TTC549 (cell line): Measurements from ENCODE around the gene CDX1.
"Not testable (repeated sequence)": the region's sequence is repeated elsewhere in the genome, so short reads cannot be mapped to it uniquely, and the experiment has no call there.

Experiments used
- FAIRE-seq: peaks from 2 replicates; lab custom pipeline; 2012; peaks lifted over from hg19 to GRCh38; lab: Jason Lieb, UNC

Gene CDX1

GRCh38 chr5:150209099-150209635 is 42.6 kb downstream of the CDX1 start:
- FAIRE-seq, result no peak

DNA sequence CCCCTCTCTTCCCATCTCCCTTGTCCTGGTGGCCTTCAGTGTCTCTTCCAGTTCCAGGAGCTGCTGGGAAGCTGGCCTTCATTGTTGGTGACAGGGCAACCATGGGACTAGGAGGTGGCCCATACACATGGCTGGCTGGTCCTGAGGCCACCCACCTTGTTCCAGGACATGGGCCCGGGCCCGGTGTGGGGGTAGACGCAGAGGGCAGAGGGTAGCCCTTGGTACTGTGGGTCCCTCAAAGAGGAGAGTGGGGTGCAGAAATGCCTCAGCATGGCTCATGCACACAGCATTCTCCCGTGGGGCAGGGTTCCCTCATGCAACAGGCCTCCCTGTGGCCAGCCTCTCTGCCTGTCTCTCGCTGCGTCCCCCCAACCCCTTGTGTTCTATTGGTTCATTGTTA is 44.1 kb downstream of the CDX1 start:
- no peak for FAIRE-seq

GRCh38 chr5:150211156-150212030 is 44.8 kb downstream of the CDX1 start:
- no peak for FAIRE-seq

- FAIRE-seq, result no peak
Observed at GRCh38 chr5:150213530-150213929, 47.0 kb downstream of the CDX1 start.

- no peak for FAIRE-seq
Observed at GRCh38 chr5:150214289-150214688, 47.7 kb downstream of the CDX1 start.

- FAIRE-seq, result no peak
Observed at GRCh38 chr5:150215979-150216944, 49.7 kb downstream of the CDX1 start.

DNA sequence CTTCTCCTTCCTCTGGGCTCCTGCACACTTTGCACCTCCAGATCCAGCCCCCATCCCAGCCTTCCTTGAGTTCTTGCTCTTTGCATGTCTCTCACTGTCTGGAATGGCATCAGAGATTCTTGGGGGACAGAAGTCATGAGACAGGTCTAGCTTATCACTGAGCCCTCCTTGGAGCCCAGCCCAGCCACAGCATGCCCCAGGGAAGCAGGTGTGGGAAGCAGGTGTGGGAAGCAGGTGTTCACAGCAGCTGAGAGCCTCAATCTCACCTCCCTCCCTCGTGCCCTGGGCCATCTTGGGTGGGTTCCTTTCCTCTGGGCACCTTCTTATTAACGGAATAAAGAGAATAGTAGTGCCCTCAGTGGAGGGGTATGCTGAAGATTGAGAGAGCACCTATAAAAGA is 50.5 kb downstream of the CDX1 start:
- no peak for FAIRE-seq

DNA sequence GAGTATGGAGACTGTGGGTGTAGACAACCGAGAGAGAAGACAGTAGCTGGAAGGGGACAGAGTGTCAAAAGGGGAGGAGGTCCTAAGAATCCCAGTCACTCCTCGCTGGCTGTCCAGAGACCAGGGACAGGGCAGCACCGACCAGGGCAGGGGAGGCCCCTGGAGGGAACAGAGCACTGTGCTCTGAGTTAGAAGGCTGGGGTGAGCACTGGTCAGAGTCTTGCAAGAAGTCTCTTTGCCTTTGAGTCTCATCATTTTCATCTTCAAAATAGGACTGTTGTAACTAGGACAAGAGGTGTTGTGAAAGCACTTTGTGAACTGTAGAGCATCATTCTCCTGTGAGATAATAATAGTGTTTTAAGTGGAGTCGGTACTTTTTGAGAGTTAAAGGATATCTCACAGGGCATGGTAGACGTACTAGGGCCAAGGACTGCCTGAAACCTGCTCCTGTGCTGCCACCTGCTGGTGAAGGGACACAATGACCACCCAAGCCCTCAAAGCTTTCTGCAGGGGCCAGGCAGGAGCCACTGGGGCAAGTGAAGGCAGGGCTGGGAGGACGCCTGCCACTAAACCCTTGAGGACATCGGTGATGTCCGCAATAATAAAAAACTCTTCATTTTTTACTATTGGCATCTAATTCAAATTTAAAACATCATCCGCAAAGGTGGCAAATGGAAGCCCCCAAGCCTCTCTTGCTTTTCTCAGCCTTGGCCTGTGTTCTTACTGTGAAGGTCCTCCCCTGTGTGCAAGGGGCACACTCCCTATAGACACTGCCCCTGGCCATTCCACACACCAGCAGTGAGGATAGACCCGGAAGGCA is 51.5 kb downstream of the CDX1 start:
- peak; percentile 56 for FAIRE-seq

DNA sequence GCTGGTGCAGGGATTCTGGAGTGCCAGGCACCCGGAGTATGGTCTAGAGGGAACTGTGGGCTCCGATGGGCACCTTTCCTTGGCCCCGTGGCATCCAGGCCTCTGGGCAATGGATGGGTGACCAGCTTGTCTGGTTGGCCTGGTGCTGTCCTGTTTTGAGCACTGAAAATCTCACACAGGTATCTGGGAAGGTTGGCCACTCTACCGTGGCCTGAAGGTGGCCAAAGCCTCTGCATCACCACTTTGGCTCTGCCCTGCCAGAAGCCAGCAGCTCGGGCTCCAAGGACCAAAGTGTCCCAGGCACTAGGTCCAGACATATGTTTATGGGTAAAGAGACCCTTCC is 52.1 kb downstream of the CDX1 start:
- no peak for FAIRE-seq

GRCh38 chr5:150219142-150219541 is 52.6 kb downstream of the CDX1 start:
- FAIRE-seq, result no peak

DNA sequence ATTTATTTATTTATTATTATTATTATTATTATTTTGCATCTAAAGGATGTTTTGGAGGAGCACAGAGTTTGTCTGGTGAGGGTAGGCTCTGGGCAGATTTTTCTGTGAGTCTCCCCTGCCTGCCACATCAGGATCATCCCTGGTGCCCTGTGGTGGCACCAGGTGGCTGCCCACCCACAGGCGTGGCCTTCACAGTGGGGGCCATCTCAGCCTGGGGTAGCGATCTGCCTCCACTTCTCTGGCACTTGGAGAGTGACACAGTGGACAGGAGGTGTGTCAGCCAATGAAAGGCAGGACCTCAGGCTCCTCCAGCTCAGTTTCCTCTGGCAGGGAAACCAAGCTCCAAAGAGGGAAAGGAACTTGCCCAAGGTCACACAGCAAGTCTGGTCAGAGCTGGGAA is 53.3 kb downstream of the CDX1 start:
- FAIRE-seq, result no peak

DNA sequence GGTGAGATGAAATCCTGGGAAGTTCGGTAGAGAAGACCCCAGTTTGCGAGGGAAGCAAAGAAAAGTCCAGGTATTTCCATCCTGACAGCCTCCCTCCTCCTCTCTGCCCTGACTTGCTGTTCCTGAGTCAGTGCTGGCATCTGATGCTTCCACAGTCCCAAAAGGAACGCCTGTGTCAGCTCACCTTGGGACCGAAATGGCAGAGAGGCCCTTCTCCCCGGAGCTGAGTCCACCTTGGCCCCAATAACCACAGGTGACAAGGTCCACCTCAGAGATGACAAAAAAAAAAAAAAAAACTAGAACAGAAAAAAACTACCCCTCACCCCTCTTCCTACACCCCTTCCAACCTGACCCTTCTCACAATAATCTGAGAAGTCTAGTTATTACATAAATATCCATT is 54.9 kb downstream of the CDX1 start:
- FAIRE-seq, result no peak

DNA sequence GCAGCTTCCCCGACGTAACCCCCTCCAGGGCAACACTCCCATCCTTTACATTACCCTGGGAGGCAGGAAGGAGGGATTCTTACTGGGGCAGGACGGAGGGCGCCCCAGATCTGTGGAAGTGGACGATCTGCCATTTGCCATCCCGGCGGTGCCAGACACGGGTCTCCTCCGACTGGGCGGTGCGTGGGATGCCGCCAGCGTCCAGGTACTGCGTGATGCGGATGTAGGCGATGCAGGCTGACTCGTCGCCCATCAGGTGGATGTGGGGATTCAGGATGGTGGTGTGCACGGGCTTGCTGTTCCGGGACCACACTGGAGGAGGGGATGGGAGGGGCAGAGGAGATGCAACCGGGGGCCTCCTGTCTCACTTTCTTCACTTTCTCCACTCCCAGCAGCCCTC is 56.3 kb downstream of the CDX1 start:
- FAIRE-seq, result no peak

DNA sequence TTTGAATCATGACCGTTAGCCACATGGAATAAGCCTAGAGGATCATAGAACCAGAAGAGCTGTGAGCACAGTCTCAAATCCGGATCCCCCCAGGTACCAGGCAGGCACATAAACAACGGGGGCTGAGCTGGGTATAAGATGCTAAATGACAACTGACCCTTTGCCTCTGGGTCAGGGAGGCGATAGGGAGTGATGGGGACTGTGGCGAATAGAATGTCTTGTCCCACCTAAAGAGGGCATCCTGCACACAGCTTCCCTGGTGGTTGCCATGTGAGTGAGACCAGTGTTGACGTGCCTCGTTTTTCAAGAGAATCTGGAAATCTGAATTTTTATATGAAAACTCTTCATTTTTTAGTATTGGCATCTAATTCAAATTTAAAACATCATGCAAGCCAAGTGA is 56.9 kb downstream of the CDX1 start:
- no peak for FAIRE-seq

GRCh38 chr5:150224483-150225027 is 58.0 kb downstream of the CDX1 start:
- FAIRE-seq, result no peak

- FAIRE-seq, result no peak
Observed at GRCh38 chr5:150227036-150227435, 60.5 kb downstream of the CDX1 start.

- no peak for FAIRE-seq
Observed at GRCh38 chr5:150227606-150228273, 61.2 kb downstream of the CDX1 start.

GRCh38 chr5:150229571-150229970 is 63.0 kb downstream of the CDX1 start:
- FAIRE-seq, result no peak

DNA sequence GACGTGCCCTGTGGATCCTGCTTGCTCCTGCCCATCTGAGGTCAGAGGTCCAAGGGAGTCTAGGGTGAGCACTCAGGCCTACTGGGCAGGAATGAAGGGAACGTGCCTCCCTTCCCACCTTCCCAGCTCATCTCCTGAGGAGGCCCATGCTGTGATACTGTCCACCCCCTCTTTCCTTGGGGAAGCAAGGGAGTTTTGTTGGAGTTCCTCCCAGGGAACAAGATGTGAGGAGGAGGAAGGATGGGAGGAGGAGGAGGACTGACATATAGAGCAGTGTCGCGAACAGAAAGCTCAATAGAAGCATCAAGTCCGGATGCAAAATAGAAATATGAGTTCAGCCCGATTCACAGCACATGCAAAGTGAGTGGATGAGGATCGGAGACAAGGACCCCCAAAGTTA is 64.3 kb downstream of the CDX1 start:
- FAIRE-seq, result no peak

DNA sequence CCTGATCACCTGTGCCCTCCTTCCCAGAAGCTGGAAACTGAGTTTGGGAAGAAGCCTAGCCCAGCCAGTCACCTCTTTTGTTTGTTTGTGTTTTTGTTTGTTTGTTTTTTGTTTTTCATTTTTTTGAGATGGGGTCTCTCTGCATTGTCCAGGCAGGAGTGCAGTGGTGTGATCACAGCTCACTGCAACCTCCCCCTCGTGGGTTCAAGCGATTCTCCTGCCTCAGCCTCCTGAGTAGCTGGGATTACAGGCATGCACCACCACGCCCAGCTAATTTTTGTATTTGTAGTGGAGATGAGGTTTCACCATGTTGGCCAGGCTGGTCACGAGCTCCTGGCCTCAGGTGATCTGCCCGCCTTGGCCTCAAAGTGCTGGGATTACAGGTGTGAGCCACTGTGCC is 67.1 kb downstream of the CDX1 start:
- FAIRE-seq, result not testable (repeated sequence)
